K562 (cell line): ENCODE data around the gene USP37. TPM values are rescaled to one million over a fixed set of nuclear protein-coding genes. Genes with fewer than 3 reads are reported as not detected.

Source experiments
- ATF2 ChIP-seq: sonication (generic); formaldehyde crosslinking; IDR thresholded peaks from 2 replicates; pipeline ENCODE4 v1.8.1; 2022; ENCODE audit warnings: missing genetic modification reagents
- CBX1 ChIP-seq: sonication (generic); IDR thresholded peaks from 2 replicates; pipeline ENCODE4 v1.6.1; 2016; ENCODE audit warnings: antibody characterized with exemption, low read depth, mild to moderate bottlenecking
- E2F1 ChIP-seq: sonication (generic); formaldehyde crosslinking; IDR thresholded peaks from 2 replicates; pipeline ENCODE4 v1.8.1; 2023; ENCODE audit warnings: mild to moderate bottlenecking, missing genetic modification reagents, moderate library complexity
- FOXA1 ChIP-seq: fragments of 450-650 bp; IDR thresholded peaks from 2 replicates; pipeline ENCODE4 v1.6.1; 2016; ENCODE audit warnings: mild to moderate bottlenecking, borderline replicate concordance
- GABPB2 ChIP-seq: fragments of 250-450 bp; sonication (Bioruptor Pico); conservative IDR thresholded peaks from 2 replicates; pipeline ENCODE4 v1.5.1; 2021; ENCODE audit warnings: mild to moderate bottlenecking
- HOMEZ ChIP-seq: fragments of 250-450 bp; sonication (Bioruptor Pico); IDR thresholded peaks from 2 replicates; pipeline ENCODE4 v1.4.0; 2020; ENCODE audit warnings: mild to moderate bottlenecking, moderate library complexity
- POLR2AphosphoS5 ChIP-seq: IDR thresholded peaks from 2 replicates; pipeline ENCODE4 v1.6.1; 2011; ENCODE audit warnings: mild to moderate bottlenecking, low read depth, low read length, moderate library complexity; ENCODE audit not compliant: control insufficient read depth, insufficient read depth
- PREB ChIP-seq: sonication (generic); formaldehyde crosslinking; IDR thresholded peaks from 2 replicates; pipeline ENCODE4 v1.8.1; 2023; ENCODE audit warnings: mild to moderate bottlenecking, missing genetic modification reagents
- SRSF1 ChIP-seq: fragments of 200-400 bp; formaldehyde crosslinking; IDR thresholded peaks from 2 replicates; pipeline ENCODE4 v1.6.1; 2017; ENCODE audit warnings: mild to moderate bottlenecking, low read depth, low read length, moderate library complexity
- TRIM25 ChIP-seq: fragments of 450-650 bp; IDR thresholded peaks from 2 replicates; pipeline ENCODE4 v1.7.0; 2016; ENCODE audit warnings: borderline replicate concordance
- ZBTB12 ChIP-seq: fragments of 250-450 bp; sonication (Bioruptor Pico); IDR thresholded peaks from 2 replicates; pipeline ENCODE4 v1.4.0; 2020
- ZBTB17 ChIP-seq: fragments of 450-650 bp; formaldehyde crosslinking; IDR thresholded peaks from 2 replicates; pipeline ENCODE4 v1.4.0; 2020; ENCODE audit warnings: mild to moderate bottlenecking
- ZNF253 ChIP-seq: fragments of 250-450 bp; sonication (Bioruptor Pico); conservative IDR thresholded peaks from 2 replicates; pipeline ENCODE4 v1.6.1; 2021; ENCODE audit warnings: mild to moderate bottlenecking
- ZNF280B ChIP-seq: fragments of 250-450 bp; sonication (Bioruptor Pico); IDR thresholded peaks from 2 replicates; pipeline ENCODE4 v1.5.1; 2021; ENCODE audit warnings: mild to moderate bottlenecking
- ZNF408 ChIP-seq: fragments of 250-450 bp; sonication (Bioruptor Pico); IDR thresholded peaks from 2 replicates; pipeline ENCODE4 v1.4.0; 2020; ENCODE audit warnings: low read depth, mild to moderate bottlenecking, moderate library complexity
- ZNF717 ChIP-seq: fragments of 250-450 bp; sonication (Bioruptor Pico); IDR thresholded peaks from 2 replicates; pipeline ENCODE4 v1.5.0; 2021
- polyA plus RNA-seq, 8 experiments: library from polyadenylated mRNA; depleted of rRNA in 4 of 8; stranded (reverse) in 5 of 8; unstranded in 3 of 8; fragments of >200 nt; fragmentation: Nextera tagmentation in 2 of 8; fragmentation: Illumina TruSeq in 1 of 8; extraction: Ambion mirVana in 2 of 8; extraction: Trizol in 1 of 8; gene quantifications; 2 replicates each; pipeline versions ENCODE4 v1.2.1 to v1.2.3, GENCODE V29; 2011 to 2014; ENCODE audit warnings: inconsistent platforms in 1 of 8, missing spikeins in 1 of 8
- total RNA-seq, 7 experiments: library from RNA; depleted of rRNA in 6 of 7; stranded (reverse); fragments of >200 nt in 6 of 7; fragmentation: Illumina TruSeq in 2 of 7; extraction: Trizol in 2 of 7; gene quantifications; 2 replicates each; pipeline versions ENCODE4 v1.2.1 to v1.2.3, GENCODE V29; 2011 to 2021; ENCODE audit warnings: low replicate concordance in 1 of 7

The USP37 gene
- total and polyA plus RNA-seq, 9 of the 15 experiments (the other 6 are each of a cell fraction or from before 2014, with no cell fraction given): 2.0 to 14.2 (median 8.5) TPM

GRCh38 chr2:218568190-218569037, at the start of gene USP37, which contains the start of gene CNOT9 (continued):
- TF ChIP-seq TRIM25 (no peak), ZNF280B (CRISPR knock-in tag) (no peak), ZNF253 (CRISPR knock-in tag) (no peak), ATF2 (no peak), CBX1 (peak; percentile 57; the same call in 1 of the 2 replicates), ZNF717 (CRISPR knock-in tag) (no peak), E2F1 (CRISPR knock-in tag) (peak; percentile 97), GABPB2 (CRISPR knock-in tag) (no peak), HOMEZ (CRISPR knock-in tag) (no peak), ZBTB17 (peak; percentile 94), FOXA1 (no peak), POLR2AphosphoS5 (peak; percentile 69; the same call in 1 of the 2 replicates), ZBTB12 (CRISPR knock-in tag) (no peak), SRSF1 (no peak), PREB (no peak), ZNF408 (CRISPR knock-in tag) (no peak)
